Kidney (tissue), 14 donors: ENCODE data around the gene FAM120A. TPM values are rescaled to one million over a fixed set of nuclear protein-coding genes. Genes with fewer than 3 reads are reported as not detected.

Experiments
- DNase-seq, 5 donors: peaks; one replicate each; pipeline ENCODE4 v3.0.0-alpha.2; 2013 to 2020
- FAIRE-seq: peaks from 2 replicates; lab custom pipeline; 2012; peaks lifted over from hg19 to GRCh38; lab: Jason Lieb, UNC
- H3K27ac ChIP-seq, 2 donors: one replicate each; pipeline ENCODE4 v1.7.0; 2013; ENCODE audit warnings: low read depth in 2 of 2, low read length in 2 of 2, inconsistent platforms in 1 of 2
- H3K27me3 ChIP-seq: one replicate; pipeline ENCODE4 v1.7.1; 2013; ENCODE audit warnings: low read length, inconsistent platforms; ENCODE audit not compliant: control insufficient read depth, insufficient read depth
- H3K36me3 ChIP-seq, 3 donors: one replicate each; pipeline versions ENCODE4 v1.7.0 to v1.7.1; 2013; ENCODE audit warnings: low read length in 3 of 3, control low read depth in 1 of 3, inconsistent platforms in 1 of 3; ENCODE audit not compliant: insufficient read depth in 3 of 3, control insufficient read depth in 2 of 3
- H3K4me1 ChIP-seq, 3 donors: one replicate each; pipeline versions ENCODE4 v1.7.0 to v1.7.1; 2013; ENCODE audit warnings: low read length in 3 of 3, inconsistent platforms in 1 of 3, low read depth in 1 of 3; ENCODE audit not compliant: control insufficient read depth in 2 of 3, insufficient read depth in 2 of 3
- H3K4me3 ChIP-seq, 3 donors: one replicate each; pipeline versions ENCODE4 v1.7.0 to v1.8.1; 2013; ENCODE audit warnings: low read length in 3 of 3, control low read depth in 1 of 3, inconsistent platforms in 1 of 3
- H3K9ac ChIP-seq, 3 donors: one replicate each; pipeline versions ENCODE4 v1.7.0 to v1.7.1; 2013; ENCODE audit warnings: low read length in 3 of 3, control low read depth in 1 of 3, inconsistent platforms in 1 of 3
- H3K9me3 ChIP-seq, 3 donors: one replicate each; pipeline versions ENCODE4 v1.7.0 to v1.7.1; 2013; ENCODE audit warnings: low read length in 3 of 3, control low read depth in 1 of 3, inconsistent platforms in 1 of 3; ENCODE audit not compliant: control insufficient read depth in 2 of 3, insufficient read depth in 1 of 3
- intact Hi-C: fragments of 100-400 bp; cut with DNase I; formaldehyde crosslinking; loops from one replicate; pipeline ENCODE4 v1.11.1; 2022
- polyA plus RNA-seq: library from polyadenylated mRNA; stranded (reverse); fragments of 350-450 nt; fragmentation: Illumina TruSeq; extraction: RNeasy Lipid Tissue Mini Kit (QIAGEN cat#74804); gene quantifications from one replicate; pipeline ENCODE4 v1.2.3, GENCODE V29; 2014; ENCODE audit warnings: low read depth, low replicate concordance; ENCODE audit not compliant: insufficient read depth
- total RNA-seq: library from RNA; stranded (reverse); fragmentation: NEBNext Ultra II Directional; extraction: Animal tissue kit (Norgen Biotek cat#: 25700); gene quantifications from one replicate; pipeline ENCODE4 v1.2.1, GENCODE V29; 2021
- TF ChIP-seq, protein P1 (sequence below): IDR thresholded peaks from 3 replicates; pipeline ENCODE4 v1.5.1; 2012; ENCODE audit warnings: mild to moderate bottlenecking, moderate library complexity, borderline replicate concordance; ENCODE audit not compliant: insufficient read depth; ENCODE audit errors: extremely low read depth
- donor health status: control.
- donor health status: control.
- donor health status: control.
- donor health status: control.
- donor health status: control.
- donor health status: DM: yes; HTN: yes; CAD: no.
- donor health status: Normal renal cell carcinoma (clear cell type).

The FAM120A gene
- total and polyA plus RNA-seq, 2 donors from 2014 or later, result 43.7 to 127 TPM

DNA sequence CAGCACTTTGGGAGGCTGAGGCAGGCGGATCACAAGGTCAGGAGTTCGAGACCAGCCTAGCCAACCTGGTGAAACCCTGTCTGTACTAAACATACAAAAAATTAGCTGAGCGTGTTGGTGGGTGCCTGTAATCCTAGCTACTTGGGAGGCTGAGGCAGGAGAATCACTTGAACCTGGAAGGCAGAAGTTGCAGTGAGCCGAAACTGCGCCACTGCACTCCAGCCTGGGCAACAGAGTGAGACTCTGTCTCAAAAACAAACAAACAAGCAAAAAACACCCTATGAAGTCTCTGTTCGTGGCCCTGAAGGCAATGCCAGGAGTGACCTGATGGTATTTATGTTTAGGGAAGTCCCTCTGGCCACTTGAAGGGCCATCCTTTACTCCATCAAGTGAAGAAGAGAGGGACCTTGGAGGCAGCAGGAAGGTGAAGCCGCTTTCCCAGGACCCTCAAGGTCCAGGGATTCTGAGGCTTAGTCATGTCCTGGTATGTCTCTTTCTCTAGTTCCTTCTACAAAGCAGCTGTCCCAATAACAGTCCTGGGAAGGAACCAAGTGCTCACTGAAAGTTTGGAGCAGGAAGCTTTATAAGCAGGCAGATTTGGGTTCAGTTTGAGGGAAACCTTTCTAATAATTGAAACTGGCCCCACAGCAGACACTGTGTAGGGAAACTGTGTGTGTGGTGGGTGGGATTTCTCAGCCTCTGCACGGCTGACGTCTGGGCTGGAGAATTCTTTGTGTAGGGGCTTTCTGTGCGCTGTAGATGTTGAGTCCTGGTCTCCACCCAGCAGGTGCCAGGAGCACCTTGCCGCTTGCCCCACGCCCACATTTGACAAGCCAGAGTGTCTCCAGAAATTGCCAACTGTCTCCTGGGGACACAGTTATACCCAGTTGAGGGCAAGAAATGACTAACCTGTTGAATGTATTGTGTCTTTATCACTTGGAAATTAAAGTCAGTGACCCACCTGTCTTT is 137.4 kb downstream of the FAM120A start:
- DNase-seq, result peak in 1 of 5 donors; percentile 31
- Histone ChIP-seq H3K27ac (no peak overlapping the region), H3K4me1 (peaks cover 0 to 25% (median 9%) of the 10 kb centered on the region in 3 donors), H3K9me3 (no peaks in the 10 kb centered on the region), H3K4me3 (no peak overlapping the region), H3K9ac (no peak overlapping the region), H3K36me3 (no peaks in the 10 kb centered on the region), H3K27me3 (no peaks in the 10 kb centered on the region)
- TF ChIP-seq, protein P1, sequence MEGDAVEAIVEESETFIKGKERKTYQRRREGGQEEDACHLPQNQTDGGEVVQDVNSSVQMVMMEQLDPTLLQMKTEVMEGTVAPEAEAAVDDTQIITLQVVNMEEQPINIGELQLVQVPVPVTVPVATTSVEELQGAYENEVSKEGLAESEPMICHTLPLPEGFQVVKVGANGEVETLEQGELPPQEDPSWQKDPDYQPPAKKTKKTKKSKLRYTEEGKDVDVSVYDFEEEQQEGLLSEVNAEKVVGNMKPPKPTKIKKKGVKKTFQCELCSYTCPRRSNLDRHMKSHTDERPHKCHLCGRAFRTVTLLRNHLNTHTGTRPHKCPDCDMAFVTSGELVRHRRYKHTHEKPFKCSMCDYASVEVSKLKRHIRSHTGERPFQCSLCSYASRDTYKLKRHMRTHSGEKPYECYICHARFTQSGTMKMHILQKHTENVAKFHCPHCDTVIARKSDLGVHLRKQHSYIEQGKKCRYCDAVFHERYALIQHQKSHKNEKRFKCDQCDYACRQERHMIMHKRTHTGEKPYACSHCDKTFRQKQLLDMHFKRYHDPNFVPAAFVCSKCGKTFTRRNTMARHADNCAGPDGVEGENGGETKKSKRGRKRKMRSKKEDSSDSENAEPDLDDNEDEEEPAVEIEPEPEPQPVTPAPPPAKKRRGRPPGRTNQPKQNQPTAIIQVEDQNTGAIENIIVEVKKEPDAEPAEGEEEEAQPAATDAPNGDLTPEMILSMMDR, result no peak
- intact Hi-C loops, result no loop called here
- no peak for FAIRE-seq

DNA sequence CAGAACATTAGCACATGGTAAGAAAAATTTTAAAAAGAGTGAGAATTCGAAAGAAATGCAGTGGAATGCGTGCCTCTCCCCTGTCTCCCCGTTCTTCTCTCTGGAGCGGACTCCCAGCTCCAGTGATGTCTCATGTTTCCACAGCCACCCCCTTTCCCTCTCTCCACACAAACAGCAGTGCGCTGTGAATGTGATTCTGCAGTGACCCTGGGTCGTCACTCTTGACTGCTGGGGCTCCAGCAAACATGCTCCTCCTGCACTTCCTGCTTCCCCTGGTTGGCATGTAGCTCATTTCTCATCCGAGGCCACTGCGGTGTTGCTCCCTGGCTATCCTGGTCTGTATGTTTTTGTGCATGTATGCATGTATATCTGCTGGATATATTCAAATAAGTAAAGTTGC is 138.2 kb downstream of the FAM120A start:
- Histone ChIP-seq H3K27ac (no peak overlapping the region), H3K4me3 (no peak overlapping the region), H3K36me3 (no peaks in the 10 kb centered on the region), H3K27me3 (no peaks in the 10 kb centered on the region), H3K4me1 (peaks cover 0 to 30% (median 9%) of the 10 kb centered on the region in 3 donors), H3K9ac (no peak overlapping the region), H3K9me3 (no peaks in the 10 kb centered on the region)
- FAIRE-seq, result no peak
- TF ChIP-seq, protein P1, result no peak
- DNase-seq, result peak in 4 of 5 donors; percentile 80 to 91 (median 88)
- intact Hi-C loops, result no loop called here

DNA sequence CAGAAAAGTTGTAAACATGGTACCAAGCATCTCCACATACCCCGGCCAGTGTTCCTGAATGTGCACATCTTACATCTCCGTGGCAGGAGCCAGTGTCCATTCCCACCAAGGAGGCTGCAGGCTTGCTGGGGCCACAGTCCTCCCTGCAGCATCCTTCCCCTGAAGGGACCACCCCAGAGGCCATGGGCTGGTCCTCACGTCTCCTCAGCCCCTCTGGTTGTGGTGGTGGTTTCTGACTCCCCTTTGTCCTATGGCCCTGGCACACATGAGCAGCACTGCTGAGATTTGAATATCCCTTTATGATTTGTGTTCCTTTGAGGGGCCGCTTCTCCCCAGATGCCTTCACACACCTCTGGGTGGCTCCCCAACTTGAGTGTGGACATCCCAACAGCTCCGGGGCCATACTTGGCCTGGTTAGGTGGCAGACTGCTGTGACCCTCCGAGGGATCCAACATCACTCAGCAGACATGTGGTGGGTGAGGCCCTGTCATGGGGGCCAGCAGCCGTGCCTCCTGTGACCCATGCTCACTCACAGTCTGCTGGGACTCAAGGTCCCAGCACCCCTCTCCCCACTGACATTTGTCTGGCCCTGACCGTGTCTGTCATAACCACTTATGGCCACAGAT is 139.2 kb downstream of the FAM120A start:
- FAIRE-seq, result no peak

More for the DNA sequence above, 139.2 kb downstream of the FAM120A start:
- no peak for DNase-seq
- Histone ChIP-seq H3K27me3 (no peaks in the 10 kb centered on the region), H3K4me1 (peaks cover 0 to 29% (median 9%) of the 10 kb centered on the region in 3 donors), H3K36me3 (peaks cover 0 to 2% (median 0%) of the 10 kb centered on the region in 3 donors), H3K27ac (no peak overlapping the region), H3K9ac (no peak overlapping the region), H3K9me3 (no peaks in the 10 kb centered on the region), H3K4me3 (no peak overlapping the region)
- TF ChIP-seq, protein P1, result no peak
- intact Hi-C loops, result no loop called here
